Thyroid gland (tissue), 4 donors: ENCODE data around the gene AGAP2.

Source experiments
- POLR2A ChIP-seq, 2 donors: fragments of 450-650 bp; IDR thresholded peaks; one replicate each; pipeline ENCODE4 v1.6.1; 2017; ENCODE audit warnings: antibody characterized with exemption in 2 of 2, mild to moderate bottlenecking in 2 of 2, moderate library complexity in 1 of 2
- TF ChIP-seq, protein P1 (sequence below), 6 experiments: fragments of 200-600 bp in 3 of 6; fragments of 450-650 bp in 3 of 6; sonication (generic) in 3 of 6; IDR thresholded peaks; one replicate each; pipeline ENCODE4 v1.5.1; 2016 to 2019; ENCODE audit warnings: antibody characterized with exemption in 6 of 6, mild to moderate bottlenecking in 2 of 6, inconsistent platforms in 1 of 6, moderate library complexity in 1 of 6

GRCh38 chr12:57764662-57765002 lies 26.1 kb upstream of the AGAP2 start:
- TF ChIP-seq, protein P1, sequence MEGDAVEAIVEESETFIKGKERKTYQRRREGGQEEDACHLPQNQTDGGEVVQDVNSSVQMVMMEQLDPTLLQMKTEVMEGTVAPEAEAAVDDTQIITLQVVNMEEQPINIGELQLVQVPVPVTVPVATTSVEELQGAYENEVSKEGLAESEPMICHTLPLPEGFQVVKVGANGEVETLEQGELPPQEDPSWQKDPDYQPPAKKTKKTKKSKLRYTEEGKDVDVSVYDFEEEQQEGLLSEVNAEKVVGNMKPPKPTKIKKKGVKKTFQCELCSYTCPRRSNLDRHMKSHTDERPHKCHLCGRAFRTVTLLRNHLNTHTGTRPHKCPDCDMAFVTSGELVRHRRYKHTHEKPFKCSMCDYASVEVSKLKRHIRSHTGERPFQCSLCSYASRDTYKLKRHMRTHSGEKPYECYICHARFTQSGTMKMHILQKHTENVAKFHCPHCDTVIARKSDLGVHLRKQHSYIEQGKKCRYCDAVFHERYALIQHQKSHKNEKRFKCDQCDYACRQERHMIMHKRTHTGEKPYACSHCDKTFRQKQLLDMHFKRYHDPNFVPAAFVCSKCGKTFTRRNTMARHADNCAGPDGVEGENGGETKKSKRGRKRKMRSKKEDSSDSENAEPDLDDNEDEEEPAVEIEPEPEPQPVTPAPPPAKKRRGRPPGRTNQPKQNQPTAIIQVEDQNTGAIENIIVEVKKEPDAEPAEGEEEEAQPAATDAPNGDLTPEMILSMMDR (IDR thresholded peaks at IDR 0.05), result no peak
- no peak for TF ChIP-seq POLR2A (IDR thresholded peaks at IDR 0.05)
